HepG2 (cell line): Measurements from ENCODE around the gene C3orf18. TPM values are rescaled to one million over a fixed set of nuclear protein-coding genes. Genes with fewer than 3 reads are reported as not detected.

Experiments used
- ATF3 ChIP-seq: sonication (generic); formaldehyde crosslinking; IDR thresholded peaks from 2 replicates; pipeline ENCODE4 v1.4.0; 2020; ENCODE audit warnings: missing genetic modification reagents
- BHLHE40 ChIP-seq: IDR thresholded peaks from 2 replicates; pipeline ENCODE4 v1.6.1; 2011; ENCODE audit warnings: low read length, improper control_type of control experiment
- BORCS8-MEF2B ChIP-seq: sonication (generic); formaldehyde crosslinking; IDR thresholded peaks from 2 replicates; pipeline ENCODE4 v1.8.0; 2022; ENCODE audit warnings: mild to moderate bottlenecking, missing genetic modification reagents
- DMAP1 ChIP-seq: IDR thresholded peaks from 2 replicates; pipeline ENCODE4 v1.6.1; 2016
- HNRNPLL ChIP-seq: fragments of 200-400 bp; formaldehyde crosslinking; IDR thresholded peaks from 2 replicates; pipeline ENCODE4 v1.6.1; 2017; ENCODE audit warnings: mild to moderate bottlenecking, low read depth, low read length; ENCODE audit not compliant: poor library complexity, severe bottlenecking
- LRRFIP1 ChIP-seq: sonication (generic); formaldehyde crosslinking; conservative IDR thresholded peaks from 2 replicates; pipeline ENCODE4 v1.4.0; 2020; ENCODE audit warnings: missing genetic modification reagents
- PTBP1 ChIP-seq: fragments of 200-400 bp; formaldehyde crosslinking; IDR thresholded peaks from 2 replicates; pipeline ENCODE4 v1.6.1; 2018; ENCODE audit warnings: low read length, low read depth; ENCODE audit not compliant: poor library complexity, severe bottlenecking
- RARA ChIP-seq: IDR thresholded peaks from 2 replicates; pipeline ENCODE4 v1.6.1; 2016; ENCODE audit warnings: missing genetic modification reagents, missing compliant biosample characterization
- RFX3 ChIP-seq: IDR thresholded peaks from 2 replicates; pipeline ENCODE4 v1.6.1; 2016; ENCODE audit warnings: missing biosample characterization, missing genetic modification reagents
- SMC3 ChIP-seq: IDR thresholded peaks from 2 replicates; pipeline ENCODE4 v1.6.1; 2011; ENCODE audit warnings: low read length, improper control_type of control experiment
- TBP ChIP-seq: sonication (generic); formaldehyde crosslinking; IDR thresholded peaks from 2 replicates; pipeline ENCODE4 v1.5.0; 2020; ENCODE audit warnings: missing genetic modification reagents
- ZNF224 ChIP-seq: sonication (generic); formaldehyde crosslinking; IDR thresholded peaks from 2 replicates; pipeline ENCODE4 v1.5.0; 2020; ENCODE audit warnings: mild to moderate bottlenecking, missing genetic modification reagents
- ZNF234 ChIP-seq: sonication (generic); formaldehyde crosslinking; conservative IDR thresholded peaks from 2 replicates; pipeline ENCODE4 v1.5.1; 2020; ENCODE audit warnings: mild to moderate bottlenecking, missing genetic modification reagents
- ZNF292 ChIP-seq: sonication (generic); formaldehyde crosslinking; IDR thresholded peaks from 2 replicates; pipeline ENCODE4 v1.8.1; 2022; ENCODE audit warnings: mild to moderate bottlenecking, low read depth, missing genetic modification reagents, borderline replicate concordance
- ZNF441 ChIP-seq: sonication (generic); formaldehyde crosslinking; IDR thresholded peaks from 2 replicates; pipeline ENCODE4 v1.7.0; 2021; ENCODE audit warnings: missing genetic modification reagents, borderline replicate concordance
- ZNF552 ChIP-seq: sonication (generic); formaldehyde crosslinking; IDR thresholded peaks from 2 replicates; pipeline ENCODE4 v1.9.0; 2022; ENCODE audit warnings: missing genetic modification reagents, mild to moderate bottlenecking, borderline replicate concordance
- ZNF660 ChIP-seq: sonication (generic); formaldehyde crosslinking; IDR thresholded peaks from 2 replicates; pipeline ENCODE4 v1.5.1; 2020; ENCODE audit warnings: mild to moderate bottlenecking, low read depth, missing genetic modification reagents, borderline replicate concordance
- ZNF746 ChIP-seq: sonication (generic); formaldehyde crosslinking; IDR thresholded peaks from 2 replicates; pipeline ENCODE4 v1.8.0; 2022; ENCODE audit warnings: mild to moderate bottlenecking, missing genetic modification reagents
- ZNF777 ChIP-seq: sonication (generic); formaldehyde crosslinking; IDR thresholded peaks from 2 replicates; pipeline ENCODE4 v1.4.0; 2020; ENCODE audit warnings: missing genetic modification reagents
- ZSCAN12 ChIP-seq: sonication (generic); formaldehyde crosslinking; IDR thresholded peaks from 2 replicates; pipeline ENCODE4 v1.9.0; 2021; ENCODE audit warnings: mild to moderate bottlenecking, missing genetic modification reagents
- polyA plus RNA-seq, 8 experiments: library from polyadenylated mRNA; depleted of rRNA in 3 of 8; stranded (reverse) in 7 of 8; unstranded in 1 of 8; fragments of >200 nt; fragmentation: Illumina TruSeq in 4 of 8; extraction: Trizol in 4 of 8; gene quantifications; 2 replicates each; pipeline versions ENCODE4 v1.2.1 to v1.2.3, GENCODE V29; 2011 to 2016; ENCODE audit warnings: low read depth in 4 of 8, missing spikeins in 1 of 8, mixed read lengths in 1 of 8; ENCODE audit not compliant: insufficient read depth in 1 of 8
- total RNA-seq, 5 experiments: library from RNA; depleted of rRNA; stranded (reverse); fragments of >200 nt; fragmentation: Illumina TruSeq; extraction: Trizol; gene quantifications; 2 replicates each; pipeline ENCODE4 v1.2.3, GENCODE V29; 2016; ENCODE audit warnings: low read depth in 1 of 5
- TF ChIP-seq, protein P1 (sequence below): sonication (generic); formaldehyde crosslinking; IDR thresholded peaks from 2 replicates; pipeline ENCODE4 v1.4.0; 2020; ENCODE audit warnings: missing genetic modification reagents
- TF ChIP-seq, protein P2 (sequence below): IDR thresholded peaks from 2 replicates; pipeline ENCODE4 v1.6.1; 2012; ENCODE audit warnings: low read depth, low read length, improper control_type of control experiment
- TF ChIP-seq, protein P3 (sequence below): sonication (generic); formaldehyde crosslinking; IDR thresholded peaks from 2 replicates; pipeline ENCODE4 v1.8.1; 2023; ENCODE audit warnings: mild to moderate bottlenecking, inconsistent platforms, moderate library complexity, missing genetic modification reagents, borderline replicate concordance

Gene C3orf18
- total and polyA plus RNA-seq, 2 of the 13 experiments (the other 11 are each of a cell fraction or from before 2014, with no cell fraction given): 1.6 to 4.8 TPM

GRCh38 chr3:50611464-50612233, 44.1 kb upstream of the C3orf18 start, which contains the start of gene CISH (continued):
- TF ChIP-seq RFX3: 0 out of 2 replicates have a peak, but pooled peaks have one; percentile 5
- peak; percentile 82 for TF ChIP-seq ZNF777 (CRISPR knock-in tag)
- no peak for TF ChIP-seq ZNF292 (CRISPR knock-in tag)
- TF ChIP-seq DMAP1 (CRISPR knock-in tag): no peak; the same call in 1 of the 2 replicates
- no peak for TF ChIP-seq ZNF224 (CRISPR knock-in tag)
- no peak for TF ChIP-seq BHLHE40
- TF ChIP-seq LRRFIP1 (CRISPR knock-in tag): no peak
- TF ChIP-seq ZNF552 (CRISPR knock-in tag): peak; percentile 89; the same call in 1 of the 2 replicates
- TF ChIP-seq ZNF660 (CRISPR knock-in tag): no peak
- peak; percentile 37 for TF ChIP-seq HNRNPLL
- no peak for TF ChIP-seq TBP (CRISPR knock-in tag)
- TF ChIP-seq, protein P1, sequence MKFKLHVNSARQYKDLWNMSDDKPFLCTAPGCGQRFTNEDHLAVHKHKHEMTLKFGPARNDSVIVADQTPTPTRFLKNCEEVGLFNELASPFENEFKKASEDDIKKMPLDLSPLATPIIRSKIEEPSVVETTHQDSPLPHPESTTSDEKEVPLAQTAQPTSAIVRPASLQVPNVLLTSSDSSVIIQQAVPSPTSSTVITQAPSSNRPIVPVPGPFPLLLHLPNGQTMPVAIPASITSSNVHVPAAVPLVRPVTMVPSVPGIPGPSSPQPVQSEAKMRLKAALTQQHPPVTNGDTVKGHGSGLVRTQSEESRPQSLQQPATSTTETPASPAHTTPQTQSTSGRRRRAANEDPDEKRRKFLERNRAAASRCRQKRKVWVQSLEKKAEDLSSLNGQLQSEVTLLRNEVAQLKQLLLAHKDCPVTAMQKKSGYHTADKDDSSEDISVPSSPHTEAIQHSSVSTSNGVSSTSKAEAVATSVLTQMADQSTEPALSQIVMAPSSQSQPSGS: 0 out of 2 replicates have a peak, but pooled peaks have one; percentile 25
- peak; percentile 80; the same call in 1 of the 2 replicates for TF ChIP-seq BORCS8-MEF2B (CRISPR knock-in tag)
- TF ChIP-seq, protein P2, sequence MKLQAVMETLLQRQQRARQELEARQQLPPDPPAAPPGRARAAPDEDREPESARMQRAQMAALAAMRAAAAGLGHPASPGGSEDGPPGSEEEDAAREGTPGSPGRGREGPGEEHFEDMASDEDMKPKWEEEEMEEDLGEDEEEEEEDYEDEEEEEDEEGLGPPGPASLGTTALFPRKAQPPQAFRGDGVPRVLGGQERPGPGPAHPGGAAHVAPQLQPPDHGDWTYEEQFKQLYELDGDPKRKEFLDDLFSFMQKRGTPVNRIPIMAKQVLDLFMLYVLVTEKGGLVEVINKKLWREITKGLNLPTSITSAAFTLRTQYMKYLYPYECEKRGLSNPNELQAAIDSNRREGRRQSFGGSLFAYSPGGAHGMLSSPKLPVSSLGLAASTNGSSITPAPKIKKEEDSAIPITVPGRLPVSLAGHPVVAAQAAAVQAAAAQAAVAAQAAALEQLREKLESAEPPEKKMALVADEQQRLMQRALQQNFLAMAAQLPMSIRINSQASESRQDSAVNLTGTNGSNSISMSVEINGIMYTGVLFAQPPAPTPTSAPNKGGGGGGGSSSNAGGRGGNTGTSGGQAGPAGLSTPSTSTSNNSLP: no peak
- peak; percentile 76; the same call in 1 of the 2 replicates for TF ChIP-seq ZNF441 (CRISPR knock-in tag)
- TF ChIP-seq ZNF234: no peak
- TF ChIP-seq ATF3 (CRISPR knock-in tag): no peak; the same call in 1 of the 2 replicates
- peak; percentile 87 for TF ChIP-seq RARA (CRISPR knock-in tag)
- TF ChIP-seq ZSCAN12: no peak
- TF ChIP-seq, protein P3, sequence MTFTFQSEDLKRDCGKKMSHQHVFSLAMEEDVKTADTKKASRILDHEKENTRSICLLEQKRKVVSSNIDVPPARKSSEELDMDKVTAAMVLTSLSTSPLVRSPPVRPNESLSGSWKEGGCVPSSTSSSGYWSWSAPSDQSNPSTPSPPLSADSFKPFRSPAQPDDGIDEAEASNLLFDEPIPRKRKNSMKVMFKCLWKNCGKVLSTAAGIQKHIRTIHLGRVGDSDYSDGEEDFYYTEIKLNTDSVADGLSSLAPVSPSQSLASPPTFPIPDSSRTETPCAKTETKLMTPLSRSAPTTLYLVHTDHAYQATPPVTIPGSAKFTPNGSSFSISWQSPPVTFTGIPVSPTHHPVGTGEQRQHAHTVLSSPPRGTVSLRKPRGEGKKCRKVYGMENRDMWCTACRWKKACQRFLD (CRISPR knock-in tag): peak; percentile 93; the same call in 1 of the 2 replicates
- peak; percentile 86 for TF ChIP-seq ZNF746 (CRISPR knock-in tag)
- TF ChIP-seq SMC3: no peak
- no peak for TF ChIP-seq PTBP1
